Measurements from ENCODE around the gene UTS2.

UTS2 gene

GRCh38 chr1:7852804-7853683 is at the start of gene UTS2:
TSS of gene UTS2 (minus strand) at chr1:7853065. CDS start at chr1:7853003, 62 bp downstream.
- no peak for DNase-seq

GRCh38 chr1:7899741-7900140 is 46.9 kb upstream of the UTS2 start:
- DNase-seq = no peak

- DNase-seq = no peak
Observed at GRCh38 chr1:7898962-7899361, 46.1 kb upstream of the UTS2 start.

- DNase-seq = no peak
Observed at GRCh38 chr1:7896994-7897393, 44.1 kb upstream of the UTS2 start.

GRCh38 chr1:7893529-7894180 is 40.8 kb upstream of the UTS2 start:
- no peak for DNase-seq

- DNase-seq = no peak
Observed at GRCh38 chr1:7891804-7892203, 38.9 kb upstream of the UTS2 start.

- DNase-seq = no peak
Observed at GRCh38 chr1:7890853-7891252, 38.0 kb upstream of the UTS2 start.

GRCh38 chr1:7888248-7889081 is 35.6 kb upstream of the UTS2 start:
- no peak for DNase-seq

- peak; percentile 53 for DNase-seq
Observed at GRCh38 chr1:7886405-7886745, 33.5 kb upstream of the UTS2 start.

- DNase-seq = peak; percentile 5
Observed at GRCh38 chr1:7885513-7886404, 32.9 kb upstream of the UTS2 start.

- DNase-seq = no peak
Observed at GRCh38 chr1:7884757-7885156, 31.9 kb upstream of the UTS2 start.

GRCh38 chr1:7879228-7879627 is 26.4 kb upstream of the UTS2 start:
- DNase-seq = no peak

- no peak for DNase-seq
Observed at GRCh38 chr1:7878027-7878426, 25.2 kb upstream of the UTS2 start.

- no peak for DNase-seq
Observed at GRCh38 chr1:7873801-7874795, 21.2 kb upstream of the UTS2 start.

GRCh38 chr1:7871136-7871535 is 18.3 kb upstream of the UTS2 start:
- no peak for DNase-seq

GRCh38 chr1:7869136-7869920 is 16.5 kb upstream of the UTS2 start:
- no peak for DNase-seq

- DNase-seq = no peak
Observed at GRCh38 chr1:7868070-7868780, 15.4 kb upstream of the UTS2 start.

GRCh38 chr1:7865978-7866377 is 13.1 kb upstream of the UTS2 start:
- no peak for DNase-seq

GRCh38 chr1:7863756-7864328 is 11.0 kb upstream of the UTS2 start:
- DNase-seq = no peak
